Endometrium (tissue), 2 donors: Measurements from ENCODE around the gene SYN1.

Experiments
- FAIRE-seq: peaks from 2 replicates; lab custom pipeline; 2012; peaks lifted over from hg19 to GRCh38; lab: Jason Lieb, UNC
- donor health status: control.
- donor health status: control.

SYN1 gene

GRCh38 chrX:47523297-47523696 is 96.4 kb downstream of the SYN1 start:
- FAIRE-seq, result no peak
